Suprapubic skin (tissue), 3 donors: Measurements from ENCODE around the gene CILP2.

Source experiments
- POLR2A ChIP-seq, 2 donors: fragments of 450-650 bp; IDR thresholded peaks; one replicate each; pipeline ENCODE4 v1.6.1; 2017; ENCODE audit warnings: antibody characterized with exemption in 2 of 2, mild to moderate bottlenecking in 2 of 2, moderate library complexity in 2 of 2
- TF ChIP-seq, protein P1 (sequence below), 2 donors: fragments of 200-600 bp in 1 of 2; fragments of 450-650 bp in 1 of 2; sonication (generic) in 1 of 2; IDR thresholded peaks; one replicate each; pipeline ENCODE4 v1.5.1; 2016 to 2019; ENCODE audit warnings: antibody characterized with exemption in 2 of 2, mild to moderate bottlenecking in 1 of 2, moderate library complexity in 1 of 2

DNA sequence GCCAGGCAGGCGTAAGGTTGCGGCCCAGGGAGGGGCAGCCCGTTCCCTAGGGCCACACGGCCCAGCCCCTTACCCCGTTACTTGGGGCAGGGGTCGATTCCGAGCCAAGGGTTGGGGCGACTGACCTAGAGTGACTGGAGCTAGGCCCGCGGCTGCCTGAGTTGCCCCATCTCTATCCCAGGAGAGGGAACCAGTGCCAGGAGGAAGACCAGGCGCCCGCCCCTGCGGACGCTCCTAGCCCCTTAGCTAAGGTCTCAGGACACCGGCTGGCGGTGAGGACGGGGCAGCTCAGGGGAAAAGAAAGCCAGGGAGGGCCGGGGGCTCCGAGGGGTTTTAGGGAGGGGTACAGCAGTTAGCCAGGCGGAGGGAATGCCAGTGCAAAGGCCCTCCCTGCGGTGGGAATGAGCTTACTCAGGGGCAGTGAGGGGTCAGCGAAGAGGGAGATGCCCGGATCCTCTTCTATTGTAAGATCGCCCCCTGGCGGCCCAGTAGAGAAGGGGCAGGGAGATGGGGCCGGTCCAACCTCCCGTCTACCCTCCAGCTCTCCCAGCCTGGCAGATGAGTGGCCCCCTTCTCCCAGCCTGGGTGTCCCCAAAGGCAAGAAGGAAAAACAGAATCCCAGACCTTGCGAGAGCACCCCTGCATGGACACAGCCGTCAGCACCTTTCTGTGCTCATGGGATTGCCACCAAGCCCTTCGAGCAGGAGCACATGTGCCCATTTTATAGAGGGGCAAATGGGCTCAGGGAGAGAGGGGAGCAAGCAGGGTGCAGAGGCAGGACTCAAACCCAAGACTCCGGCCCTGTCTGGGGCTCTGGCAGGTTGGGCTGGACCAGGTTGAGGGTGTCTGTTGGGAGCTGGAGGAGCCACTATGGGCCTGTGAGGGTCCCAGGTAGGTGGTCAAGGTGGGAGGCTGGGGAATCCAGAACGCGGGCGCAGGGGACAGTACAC is 16.3 kb downstream of the CILP2 start:
- TF ChIP-seq POLR2A (IDR thresholded peaks at IDR 0.05), result no peak
- TF ChIP-seq, protein P1, sequence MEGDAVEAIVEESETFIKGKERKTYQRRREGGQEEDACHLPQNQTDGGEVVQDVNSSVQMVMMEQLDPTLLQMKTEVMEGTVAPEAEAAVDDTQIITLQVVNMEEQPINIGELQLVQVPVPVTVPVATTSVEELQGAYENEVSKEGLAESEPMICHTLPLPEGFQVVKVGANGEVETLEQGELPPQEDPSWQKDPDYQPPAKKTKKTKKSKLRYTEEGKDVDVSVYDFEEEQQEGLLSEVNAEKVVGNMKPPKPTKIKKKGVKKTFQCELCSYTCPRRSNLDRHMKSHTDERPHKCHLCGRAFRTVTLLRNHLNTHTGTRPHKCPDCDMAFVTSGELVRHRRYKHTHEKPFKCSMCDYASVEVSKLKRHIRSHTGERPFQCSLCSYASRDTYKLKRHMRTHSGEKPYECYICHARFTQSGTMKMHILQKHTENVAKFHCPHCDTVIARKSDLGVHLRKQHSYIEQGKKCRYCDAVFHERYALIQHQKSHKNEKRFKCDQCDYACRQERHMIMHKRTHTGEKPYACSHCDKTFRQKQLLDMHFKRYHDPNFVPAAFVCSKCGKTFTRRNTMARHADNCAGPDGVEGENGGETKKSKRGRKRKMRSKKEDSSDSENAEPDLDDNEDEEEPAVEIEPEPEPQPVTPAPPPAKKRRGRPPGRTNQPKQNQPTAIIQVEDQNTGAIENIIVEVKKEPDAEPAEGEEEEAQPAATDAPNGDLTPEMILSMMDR (IDR thresholded peaks at IDR 0.05), result peak; percentile 35 to 71
